NCI-H1436 (cell line): Measurements from ENCODE around the gene HK1.
"Not testable (repeated sequence)": the region's sequence is repeated elsewhere in the genome, so short reads cannot be mapped to it uniquely, and the experiment has no call there.

Source experiments
- DNase-seq: peaks from one replicate; lab custom pipeline; 2025; lab: John Stamatoyannopoulos, UW

The HK1 gene

GRCh38 chr10:69450395-69450794 is 172.1 kb downstream of the HK1 start:
- DNase-seq, result not testable (repeated sequence)

- DNase-seq, result peak; percentile 89
Observed at GRCh38 chr10:69451209-69451783, 173.0 kb downstream of the HK1 start, which contains the start of gene TSPAN15. TSS of gene TSPAN15 (plus strand) at chr10:69451465. CDS start at chr10:69451595, 130 bp downstream.
